ENCODE measurements around the gene IGF2.

The IGF2 gene

GRCh38 chr11:2143799-2144543 lies 4.8 kb upstream of the IGF2 start:
- H3K27ac ChIP-seq, result no peak overlapping the region
- TF ChIP-seq ZFX (IDR thresholded peaks at IDR 0.05; ENCODE audit: borderline replicate concordance), result no peak
- TF ChIP-seq CTCF (IDR thresholded peaks at IDR 0.05), result no peak

DNA sequence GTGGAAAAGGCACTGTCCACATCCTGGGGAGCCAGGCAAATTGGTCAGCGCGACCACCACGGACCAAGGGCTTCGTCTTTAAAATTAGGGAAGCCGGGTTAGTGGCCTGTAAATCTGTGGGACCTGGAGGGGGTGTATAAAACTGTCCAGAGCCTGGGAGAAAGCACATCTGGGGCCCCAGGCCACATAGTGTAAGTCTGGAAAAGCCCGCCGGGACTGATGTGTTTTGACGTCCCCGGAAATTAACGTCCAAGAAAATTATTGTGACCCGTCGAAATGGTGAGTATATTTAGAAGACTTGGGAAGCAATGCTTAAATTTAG lies 4.2 kb upstream of the IGF2 start:
- TF ChIP-seq ZFX (IDR thresholded peaks at IDR 0.05; ENCODE audit: borderline replicate concordance), result no peak
- TF ChIP-seq CTCF (IDR thresholded peaks at IDR 0.05), result no peak
- H3K27ac ChIP-seq, result no peak overlapping the region

DNA sequence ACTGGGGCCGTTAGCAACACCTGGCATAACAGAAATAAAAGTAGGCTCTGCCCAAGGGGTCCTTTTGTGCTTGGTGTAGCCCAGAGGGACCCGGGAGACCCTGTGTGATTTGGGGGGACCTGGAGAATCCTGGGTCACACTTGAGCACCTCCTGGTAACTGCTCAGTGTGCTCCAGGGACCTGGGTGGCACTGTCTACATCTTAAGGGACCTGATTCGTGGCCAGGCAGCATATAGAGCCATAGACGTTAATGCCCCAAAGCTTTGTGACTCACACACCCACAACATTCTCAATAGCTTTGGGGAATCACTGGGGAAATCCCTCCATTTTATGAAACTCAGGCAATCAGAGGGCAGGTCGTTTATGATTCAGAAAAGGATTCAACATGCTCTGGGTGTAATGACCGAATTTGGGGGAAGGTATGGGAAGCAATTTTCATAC lies 3.6 kb upstream of the IGF2 start:
- H3K27ac ChIP-seq, result no peak overlapping the region
- no peak for TF ChIP-seq ZFX (IDR thresholded peaks at IDR 0.05; ENCODE audit: borderline replicate concordance)
- TF ChIP-seq CTCF (IDR thresholded peaks at IDR 0.05), result no peak

GRCh38 chr11:2142300-2142759 lies 3.1 kb upstream of the IGF2 start:
- TF ChIP-seq ZFX (IDR thresholded peaks at IDR 0.05; ENCODE audit: borderline replicate concordance) (no peak), CTCF (IDR thresholded peaks at IDR 0.05) (no peak)
- H3K27ac ChIP-seq, result no peak overlapping the region

DNA sequence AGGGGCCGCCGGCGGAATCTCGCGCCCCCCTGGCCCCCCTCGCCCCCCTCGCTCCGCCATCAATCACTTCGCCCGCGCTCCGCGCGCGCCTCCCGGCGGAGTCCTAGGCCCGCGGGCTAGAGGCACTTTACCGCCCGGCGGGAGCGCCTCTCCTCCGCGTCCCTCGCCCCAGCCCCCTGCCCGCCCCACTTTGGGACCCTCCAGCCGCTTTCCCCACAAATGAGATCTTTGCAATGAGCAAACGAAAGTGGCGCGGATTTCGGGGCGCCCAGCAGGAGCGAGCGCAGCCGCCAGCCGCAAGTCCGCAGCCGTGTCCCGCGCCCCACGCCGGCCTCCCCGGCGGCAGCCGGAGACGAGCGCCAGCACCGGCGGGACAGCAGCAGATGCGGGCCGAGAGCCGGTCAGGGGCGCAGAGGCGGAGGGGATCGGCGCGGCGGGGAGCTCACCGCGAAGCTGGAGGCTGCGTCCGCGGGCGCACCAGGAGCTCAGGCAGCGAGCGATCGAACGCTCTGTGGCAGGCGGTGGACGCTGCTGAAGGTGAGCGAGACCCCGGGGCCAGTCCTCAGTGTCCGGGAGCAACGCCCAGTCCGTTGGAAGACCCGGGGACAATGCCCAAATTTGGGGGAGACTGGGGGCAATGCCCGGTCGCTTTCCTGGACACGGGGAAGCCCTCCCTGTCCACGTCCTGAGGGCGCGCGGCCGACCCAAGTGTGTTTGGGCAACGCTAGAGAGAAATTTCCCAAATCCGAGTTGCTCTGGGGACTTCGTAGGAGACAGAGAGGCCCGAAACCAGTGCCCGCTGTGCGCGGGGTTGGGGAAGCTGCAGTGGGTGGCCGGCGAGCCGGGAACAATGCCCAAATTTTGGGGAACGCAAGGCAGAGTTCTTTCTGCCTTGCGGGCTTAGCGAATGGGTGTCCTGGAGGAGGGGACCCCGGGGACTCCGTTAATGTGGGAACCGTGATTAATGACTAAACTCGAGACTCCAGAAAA lies 1.5 kb upstream of the IGF2 start:
- no peak for TF ChIP-seq CTCF (IDR thresholded peaks at IDR 0.05)
- TF ChIP-seq ZFX (IDR thresholded peaks at IDR 0.05; ENCODE audit: borderline replicate concordance), result no peak
- H3K27ac ChIP-seq, result no peak overlapping the region

GRCh38 chr11:2139621-2140337 lies 590 bp upstream of the IGF2 start:
- H3K27ac ChIP-seq, result no peak overlapping the region
- TF ChIP-seq CTCF (IDR thresholded peaks at IDR 0.05) (no peak), ZFX (IDR thresholded peaks at IDR 0.05; ENCODE audit: borderline replicate concordance) (no peak)

Measured in 22Rv1 (cell line).